Endothelial cell of umbilical vein (primary cell): ENCODE data around the gene ARRDC1. TPM values are rescaled to one million over a fixed set of nuclear protein-coding genes. Genes with fewer than 3 reads are reported as not detected.

ENCODE experiments used
- BruUV-seq: library from RNA; stranded (reverse); fragments of 400-500 nt; replicated peaks from 2 replicates; lab custom pipeline; 2021; lab: Mats Ljungman, UMichigan
- CTCF ChIA-PET: fragments of 300-600, 350-600 bp; sonication (Branson Sonifier 250); formaldehyde crosslinking; loops from one replicate; lab custom pipeline; 2021; ENCODE audit warnings: antibody characterized with exemption, inconsistent platforms; lab: Charles Lee
- POLR2A ChIA-PET: fragments of 300-600, 350-600 bp; sonication (Branson Sonifier 250); formaldehyde crosslinking; loops from one replicate; lab custom pipeline; 2021; ENCODE audit warnings: antibody characterized with exemption, inconsistent platforms; lab: Charles Lee
- DNase-seq: peaks from one replicate; pipeline ENCODE4 v3.0.0-alpha.2; 2011; ENCODE audit warnings: low read depth, low spot score
- FAIRE-seq: peaks from 2 replicates; lab custom pipeline; 2011; peaks lifted over from hg19 to GRCh38; lab: Jason Lieb, UNC
- H2AFZ ChIP-seq: 2 replicates; pipeline ENCODE4 v1.6.0; 2012; ENCODE audit warnings: low read depth, low read length, control low read depth, inconsistent platforms
- H3K27ac ChIP-seq: 2 replicates; pipeline ENCODE4 v1.5.1; 2011; ENCODE audit warnings: low read depth, mild to moderate bottlenecking, control low read depth, low read length, moderate library complexity; ENCODE audit not compliant: insufficient read depth
- H3K27me3 ChIP-seq, 2 experiments: 2 replicates each; pipeline versions ENCODE4 v1.6.0 to v1.6.1; 2011; ENCODE audit warnings: low read length in 2 of 2, mixed read lengths in 1 of 2; ENCODE audit not compliant: control insufficient read depth in 2 of 2, insufficient read depth in 2 of 2
- H3K36me3 ChIP-seq, 2 experiments: 2 replicates in 1 of 2; 3 replicates in 1 of 2; pipeline ENCODE4 v1.5.1; 2011; ENCODE audit warnings: low read length in 2 of 2, mild to moderate bottlenecking in 1 of 2, moderate library complexity in 1 of 2; ENCODE audit not compliant: control insufficient read depth in 2 of 2, insufficient read depth in 2 of 2; ENCODE audit errors: extremely low read depth in 1 of 2
- H3K4me1 ChIP-seq: 3 replicates; pipeline ENCODE4 v1.5.1; 2011; ENCODE audit warnings: mild to moderate bottlenecking, low read length; ENCODE audit not compliant: control insufficient read depth, insufficient read depth; ENCODE audit errors: extremely low read depth
- H3K4me2 ChIP-seq: 2 replicates; pipeline ENCODE4 v1.6.1; 2011; ENCODE audit warnings: low read length, control low read depth, mixed read lengths; ENCODE audit not compliant: insufficient read depth
- H3K4me3 ChIP-seq, 3 experiments: fragments of 200-600 bp in 1 of 3; sonication (generic), shearing (Covaris generic) in 1 of 3; replicated peaks in 1 of 3; 2 replicates each; pipeline ENCODE4 v1.5.1; 2011 to 2016; ENCODE audit warnings: control low read depth in 3 of 3, low read length in 3 of 3, mild to moderate bottlenecking in 2 of 3, inconsistent platforms in 1 of 3, low read depth in 1 of 3, moderate library complexity in 1 of 3; ENCODE audit not compliant: insufficient read depth in 1 of 3
- H3K79me2 ChIP-seq: 2 replicates; pipeline ENCODE4 v1.6.0; 2012; ENCODE audit warnings: low read length, inconsistent platforms; ENCODE audit not compliant: control insufficient read depth, insufficient read depth
- H3K9ac ChIP-seq: replicated peaks from 2 replicates; pipeline ENCODE3; 2011; ENCODE audit warnings: low read length, control low read depth; ENCODE audit not compliant: insufficient read depth; ENCODE audit errors: extremely low read depth
- H3K9me1 ChIP-seq: replicated peaks from 3 replicates; pipeline ENCODE4 v1.6.0; 2011; ENCODE audit warnings: mild to moderate bottlenecking, low read length; ENCODE audit not compliant: control insufficient read depth, insufficient read depth; ENCODE audit errors: extremely low read depth
- H3K9me3 ChIP-seq: replicated peaks from 2 replicates; pipeline ENCODE4 v1.5.1; 2012; ENCODE audit warnings: low read length, inconsistent platforms; ENCODE audit not compliant: control insufficient read depth, insufficient read depth
- H4K20me1 ChIP-seq: replicated peaks from 2 replicates; pipeline ENCODE3; 2011; ENCODE audit warnings: mild to moderate bottlenecking, low read length; ENCODE audit not compliant: control insufficient read depth, insufficient read depth; ENCODE audit errors: extremely low read depth
- CTCF ChIP-seq, 2 donors: IDR thresholded peaks; 1 replicate in 1 of 2; 2 replicates in 1 of 2; pipeline ENCODE4 v1.5.1; 2011; ENCODE audit warnings: low read length in 2 of 2, mild to moderate bottlenecking in 2 of 2, moderate library complexity in 2 of 2, control low read depth in 1 of 2, inconsistent platforms in 1 of 2, low read depth in 1 of 2; ENCODE audit not compliant: insufficient read depth in 1 of 2; ENCODE audit errors: extremely low read depth in 1 of 2
- EZH2 ChIP-seq: IDR thresholded peaks from 2 replicates; pipeline ENCODE4 v1.6.1; 2012; ENCODE audit warnings: borderline replicate concordance, low read depth, mild to moderate bottlenecking, moderate library complexity, low read length, inconsistent platforms; ENCODE audit not compliant: severe bottlenecking
- FOS ChIP-seq: IDR thresholded peaks from 2 replicates; pipeline ENCODE4 v1.6.1; 2011; ENCODE audit warnings: mild to moderate bottlenecking, low read length, moderate library complexity, borderline replicate concordance; ENCODE audit not compliant: insufficient read depth
- GATA2 ChIP-seq: IDR thresholded peaks from 2 replicates; pipeline ENCODE4 v1.7.0; 2011; ENCODE audit warnings: low read depth, mild to moderate bottlenecking, moderate library complexity, mixed read lengths, low read length; ENCODE audit not compliant: insufficient read length, insufficient read depth
- JUN ChIP-seq: IDR thresholded peaks from 2 replicates; pipeline ENCODE4 v1.6.1; 2011; ENCODE audit warnings: borderline replicate concordance, low read depth; ENCODE audit not compliant: insufficient read length, insufficient read depth
- MAX ChIP-seq: IDR thresholded peaks from 2 replicates; pipeline ENCODE4 v1.6.1; 2011; ENCODE audit not compliant: insufficient read depth, insufficient read length
- MYC ChIP-seq: IDR thresholded peaks from one replicate; pipeline ENCODE4 v1.6.1; 2011; ENCODE audit warnings: mild to moderate bottlenecking, low read depth, low read length
- dilution Hi-C: fragments of 300-500 bp; cut with MboI; formaldehyde crosslinking; loops from one replicate; pipeline ENCODE4 v1.15.0; 2019; ENCODE audit warnings: low sequenced_read_pairs; ENCODE audit not compliant: extremely low pct_ligation_motif_present
- intact Hi-C: fragments of 100-400 bp; cut with micrococcal nuclease; formaldehyde crosslinking; loops from one replicate; pipeline ENCODE4 v1.10.0; 2022
- polyA plus RNA-seq, 4 experiments: library from polyadenylated mRNA; depleted of rRNA in 3 of 4; stranded (reverse) in 3 of 4; unstranded in 1 of 4; fragments of >200 nt; gene quantifications; 2 replicates each; pipeline versions ENCODE4 v1.2.1 to v1.2.3, GENCODE V29; 2011 to 2012; ENCODE audit warnings: missing spikeins in 1 of 4
- total RNA-seq: library from RNA; stranded (reverse); gene quantifications from 2 replicates; pipeline ENCODE4 v1.2.3, GENCODE V29; 2021

The ARRDC1 gene
- total and polyA plus RNA-seq, 2 donors (not counting 3 experiments of a cell fraction or from before 2014, with no cell fraction given) = 22.5 to 51.0 TPM

- H3K4me1 ChIP-seq = peaks cover 9% of the 10 kb centered on the region
- H3K4me3 ChIP-seq = no peak overlapping the region
- H3K27ac ChIP-seq = no peak overlapping the region
- no peaks in the 10 kb centered on the region for H3K9me3 ChIP-seq
- no peaks in the 10 kb centered on the region for H3K27me3 ChIP-seq
- H3K9ac ChIP-seq = no peak overlapping the region
- no peaks in the 10 kb centered on the region for H4K20me1 ChIP-seq
- peaks cover 13 to 33% of the 10 kb centered on the region in 2 experiments for H3K36me3 ChIP-seq
- intact Hi-C loops = no loop called here
- no peak overlapping the region for H2AFZ ChIP-seq
- POLR2A ChIA-PET = no interaction called here
- dilution Hi-C loops = no loop called here
- no peak for DNase-seq
- no peak for FAIRE-seq
- no peaks in the 10 kb centered on the region for H3K9me1 ChIP-seq
- H3K4me2 ChIP-seq = no peak overlapping the region
- TF ChIP-seq CTCF (IDR thresholded peaks at IDR 0.05; ENCODE audit: extremely low read depth in 1 of 2, insufficient read depth in 1 of 2, low read depth in 1 of 2, low read length in 2 of 2) (no peak), GATA2 (no peak), EZH2 (no peak), MAX (no peak), FOS (no peak), JUN (no peak), MYC (no peak)
- BruUV-seq = no TSS peak
- CTCF ChIA-PET = interaction anchor here (2.4 kb wide), 1 partner anchor 9 kb away, joined by 15 read pairs; the partner anchor contains the start of gene DPH7
- H3K79me2 ChIP-seq = peaks cover 18% of the 10 kb centered on the region
Measured at GRCh38 chr9:137588311-137588710, 17.2 kb upstream of the ARRDC1 start.
